NK-92 (cell line): ENCODE results near the gene MRAP.

ENCODE experiments used
- DNase-seq: peaks from one replicate; lab custom pipeline; 2025; ENCODE audit not compliant: unreplicated experiment; lab: John Stamatoyannopoulos, UW

The MRAP gene

DNA sequence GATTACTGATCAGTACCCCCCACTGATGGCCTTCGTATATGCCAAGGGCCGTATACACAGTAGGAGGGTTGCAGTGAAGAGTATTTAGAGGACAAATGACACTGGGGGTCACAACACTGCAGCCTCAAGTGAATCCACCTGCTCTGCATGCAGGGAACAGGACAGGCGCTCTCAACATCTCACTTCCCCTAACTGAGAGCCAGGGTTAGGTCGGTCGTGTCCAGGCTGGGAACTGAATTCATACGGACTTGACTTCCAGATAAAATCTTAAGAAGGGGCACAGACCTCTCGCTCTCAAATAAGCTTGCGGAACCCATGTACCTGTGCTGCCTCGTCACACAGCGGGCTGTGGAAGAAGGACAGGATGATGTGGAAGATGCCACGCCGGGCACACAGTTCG, 22.8 kb downstream of the MRAP start:
- DNase-seq: no peak

DNA sequence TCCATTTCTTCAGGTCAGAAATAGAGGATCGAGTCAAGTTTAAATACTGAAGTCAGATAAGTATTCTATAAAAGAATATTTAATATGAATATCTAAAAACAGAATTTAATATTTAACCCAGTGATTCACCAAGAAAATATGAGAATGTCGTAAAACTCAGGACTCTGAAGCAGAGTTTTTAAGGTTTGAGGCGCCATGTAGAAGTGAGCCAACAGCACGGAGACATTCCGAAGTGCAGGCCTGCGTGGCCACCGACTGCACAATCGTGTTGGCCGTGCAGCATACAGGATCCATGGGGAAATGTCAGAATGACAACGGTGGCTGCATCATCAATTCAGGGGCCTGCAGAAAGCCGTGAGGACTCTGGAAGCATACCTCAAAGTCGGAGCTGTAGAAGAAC, 23.4 kb downstream of the MRAP start:
- DNase-seq: no peak

DNA sequence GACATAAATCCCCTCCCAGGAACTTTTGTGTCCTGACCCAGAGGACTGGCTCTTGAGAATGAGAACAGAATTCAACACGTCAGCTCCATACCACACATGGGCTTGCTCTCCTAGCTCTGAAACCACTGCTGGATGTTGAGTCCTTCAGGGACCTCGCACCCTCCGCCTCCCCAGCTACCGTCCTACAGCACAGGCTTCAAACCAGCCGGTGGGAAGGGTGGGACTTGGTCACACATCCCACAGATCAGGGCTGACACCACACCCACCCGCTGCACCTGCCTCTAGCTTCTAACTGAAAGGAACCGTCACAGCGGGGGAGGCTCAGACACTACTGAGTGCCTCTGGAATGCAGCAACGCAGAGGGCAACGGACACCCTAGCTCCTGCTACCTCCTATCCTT, 24.0 kb downstream of the MRAP start:
- no peak for DNase-seq

DNA sequence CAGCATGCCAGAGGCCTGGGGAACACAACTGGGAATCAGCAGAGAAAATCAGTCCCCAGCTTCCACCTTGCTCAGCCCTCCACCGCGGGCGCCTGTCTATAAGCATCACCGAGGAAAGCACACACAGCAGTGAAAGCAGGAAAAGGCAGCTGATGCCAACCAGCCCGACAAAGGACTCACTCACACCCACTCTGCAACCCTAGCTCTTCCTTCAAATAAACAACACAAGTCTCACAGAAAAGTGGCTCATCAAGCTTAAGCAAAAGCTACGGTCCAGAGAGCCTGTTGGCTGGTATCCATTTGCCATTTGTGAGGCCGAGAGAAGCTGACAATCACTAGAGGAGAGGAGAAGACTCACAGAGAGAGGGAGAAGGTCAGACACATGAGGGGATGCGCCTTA, 27.1 kb downstream of the MRAP start:
- DNase-seq: no peak

DNA sequence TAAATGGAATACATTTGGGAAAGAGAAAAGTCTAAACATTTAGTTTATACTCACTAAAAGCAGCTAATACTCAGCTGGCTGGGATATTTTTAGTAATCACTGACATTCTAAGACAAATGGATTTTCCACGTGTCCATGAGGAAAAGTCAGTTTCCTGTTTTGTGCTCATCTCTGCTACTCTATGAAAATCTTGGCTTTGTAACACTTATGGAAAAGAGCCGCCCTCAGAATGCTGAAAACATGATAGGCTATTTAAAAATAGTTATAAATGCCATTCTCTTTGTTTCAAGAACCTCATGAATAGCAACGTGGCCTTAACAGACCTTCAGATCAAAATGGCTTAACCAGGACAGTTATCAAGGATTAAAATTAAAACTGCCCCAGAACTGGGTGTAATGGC, 29.9 kb downstream of the MRAP start:
- DNase-seq: no peak

DNA sequence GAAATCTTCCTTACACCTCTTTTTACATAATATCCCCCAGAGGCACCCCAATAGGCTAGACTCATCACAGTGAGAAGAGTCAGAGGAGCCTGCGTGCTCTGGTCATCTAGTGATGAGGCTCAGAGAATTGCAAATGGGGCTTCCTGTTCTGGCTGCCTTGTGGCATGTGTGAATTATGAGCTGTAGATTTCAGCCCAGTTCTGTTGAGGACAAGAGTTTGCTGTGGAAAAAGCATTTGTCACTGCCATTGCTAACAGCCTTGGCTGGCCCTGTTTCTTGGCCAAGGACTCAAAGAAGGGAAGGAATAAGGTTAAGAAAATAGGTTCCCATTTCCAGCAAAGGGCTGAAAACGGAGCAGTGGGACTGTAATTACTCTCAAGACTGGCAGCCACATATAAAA, 30.7 kb downstream of the MRAP start:
- DNase-seq: no peak

DNA sequence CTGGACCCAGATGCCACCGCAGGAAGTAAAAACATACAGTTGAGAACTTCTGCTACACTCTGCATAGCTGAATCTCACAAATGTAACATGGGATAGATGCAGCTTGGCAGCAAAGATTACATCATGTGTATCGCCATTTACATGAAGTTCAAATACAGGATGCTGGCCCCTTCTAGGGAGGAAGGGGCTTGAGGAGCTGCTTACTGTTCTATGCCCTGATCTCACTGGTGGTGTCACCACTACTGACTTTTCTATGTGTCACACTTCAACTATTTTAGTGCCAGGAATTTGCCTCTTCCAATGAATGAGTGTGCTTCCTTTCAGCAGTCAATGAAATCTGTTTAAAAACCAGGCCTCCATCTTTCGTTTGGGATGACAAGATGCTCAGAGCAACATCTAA, 31.1 kb downstream of the MRAP start:
- DNase-seq: no peak

DNA sequence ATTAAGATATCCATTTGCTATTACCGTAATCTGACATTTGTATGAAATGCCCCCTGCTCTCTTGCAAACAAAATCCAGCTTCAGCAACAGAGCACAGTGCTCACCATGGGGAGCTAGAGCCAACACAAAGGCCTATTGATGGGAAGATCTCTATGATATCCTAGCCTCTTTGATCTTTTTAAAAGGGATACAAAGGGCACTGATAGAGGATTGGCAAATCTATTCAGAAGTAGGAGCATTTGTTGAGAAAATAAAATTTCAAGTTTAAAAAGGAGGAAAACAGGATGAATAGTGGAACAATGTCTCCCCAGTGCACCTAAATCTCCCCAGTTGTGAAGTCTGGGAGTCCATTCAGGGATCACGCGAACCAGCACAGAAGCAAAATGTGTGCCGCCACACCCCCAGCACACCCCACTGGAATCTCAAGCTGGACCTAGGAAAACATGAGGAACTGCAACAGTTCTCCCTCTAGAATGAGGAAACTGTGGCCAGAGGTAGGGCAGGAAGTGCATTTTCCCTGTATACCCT, 32.2 kb downstream of the MRAP start:
- DNase-seq: no peak

DNA sequence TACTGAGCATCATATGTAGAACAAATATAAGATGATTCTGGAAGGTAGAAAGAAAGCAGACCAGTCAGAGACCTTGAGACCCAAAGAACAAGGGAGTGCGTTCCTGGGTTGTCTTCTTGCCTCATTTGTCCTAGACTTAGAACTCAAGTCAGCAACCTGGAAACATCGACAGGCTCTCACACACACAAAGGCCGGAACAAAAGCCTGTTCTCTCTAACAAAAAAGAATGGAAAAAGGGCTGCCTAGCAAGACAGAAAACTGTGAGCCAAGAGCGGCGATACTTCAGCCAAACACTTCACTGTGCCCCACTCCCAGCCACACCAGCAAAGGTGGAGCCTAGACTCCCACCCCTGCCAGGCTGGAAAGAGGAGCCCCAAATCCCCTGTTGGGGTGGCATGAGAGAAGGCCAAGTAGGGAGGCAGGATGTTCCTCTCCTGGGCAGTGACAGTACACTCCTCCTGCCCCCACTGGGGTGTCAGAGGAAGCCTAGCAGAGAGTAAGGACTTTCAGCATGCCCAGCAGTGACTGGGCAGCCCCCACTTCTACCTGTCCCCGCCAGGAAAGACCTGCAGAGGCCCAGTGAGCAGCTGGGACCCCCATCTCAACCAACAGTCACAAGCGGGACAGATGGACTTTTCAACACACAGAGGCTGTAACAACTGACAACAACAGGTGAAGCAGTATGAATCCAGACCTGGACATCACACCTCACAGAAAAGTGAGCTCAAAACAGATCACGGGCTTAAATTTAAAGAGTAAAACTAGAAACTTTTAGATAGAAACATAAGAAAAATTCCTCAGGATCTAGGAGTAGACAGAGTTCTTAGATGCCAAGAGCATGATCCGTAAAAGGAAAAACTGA, 33.0 kb downstream of the MRAP start:
- no peak for DNase-seq

DNA sequence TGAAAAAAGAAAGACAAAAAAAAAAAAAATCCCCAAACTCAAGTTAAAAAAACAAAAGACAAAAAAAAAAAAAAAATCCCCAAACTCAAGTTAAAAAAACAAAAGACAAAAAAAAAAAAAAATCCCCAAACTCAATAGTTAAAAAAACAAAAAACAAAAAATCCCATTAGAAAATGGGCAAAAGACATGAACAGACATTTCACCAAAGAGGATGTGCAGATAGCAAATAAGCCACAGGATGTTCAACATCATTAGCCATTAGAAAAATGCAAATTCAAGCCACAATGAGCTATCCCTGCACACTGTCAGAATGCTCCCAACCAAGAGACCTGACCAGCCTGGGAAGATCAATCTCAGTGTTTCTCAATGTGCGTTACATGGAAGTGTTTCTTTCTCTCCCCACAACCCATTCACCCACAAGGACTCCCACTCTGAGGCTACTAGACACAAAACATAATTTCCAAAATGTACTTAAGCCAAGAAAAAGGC, 33.9 kb downstream of the MRAP start:
- DNase-seq: no peak

DNA sequence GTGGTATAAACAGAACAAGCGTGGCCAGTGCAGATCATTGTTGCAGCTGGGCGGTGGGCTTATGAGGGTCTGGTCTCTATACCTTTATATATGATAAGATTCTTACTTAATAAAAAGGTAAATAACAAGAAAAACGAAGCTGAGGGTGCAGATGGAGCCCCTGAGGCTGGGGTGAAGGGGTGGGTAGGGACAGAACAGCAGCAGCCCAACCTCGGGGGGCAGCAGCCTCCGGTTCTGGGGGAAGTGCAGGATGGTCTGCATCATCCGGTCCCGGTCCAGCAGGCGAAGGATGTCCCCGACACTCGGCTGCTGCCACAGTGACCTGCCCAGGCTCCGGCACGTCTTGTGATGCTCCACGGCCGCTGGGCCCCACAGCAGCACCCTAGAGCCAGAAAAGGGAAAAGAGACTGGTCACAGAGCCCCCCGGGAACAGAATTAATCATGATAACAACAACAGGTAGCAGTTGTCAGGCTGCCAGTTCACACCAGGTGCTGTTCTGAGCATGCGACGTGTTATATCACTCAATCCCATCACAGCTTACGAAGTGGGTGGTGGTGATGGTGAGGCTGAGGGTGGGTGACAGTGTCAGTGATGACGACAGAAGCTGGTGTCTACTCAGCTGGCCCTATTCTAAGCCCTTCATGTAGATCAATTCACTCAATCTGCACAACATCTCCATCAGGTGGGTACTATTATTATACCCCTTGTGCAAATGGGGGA, 35.5 kb downstream of the MRAP start:
- DNase-seq: no peak

DNA sequence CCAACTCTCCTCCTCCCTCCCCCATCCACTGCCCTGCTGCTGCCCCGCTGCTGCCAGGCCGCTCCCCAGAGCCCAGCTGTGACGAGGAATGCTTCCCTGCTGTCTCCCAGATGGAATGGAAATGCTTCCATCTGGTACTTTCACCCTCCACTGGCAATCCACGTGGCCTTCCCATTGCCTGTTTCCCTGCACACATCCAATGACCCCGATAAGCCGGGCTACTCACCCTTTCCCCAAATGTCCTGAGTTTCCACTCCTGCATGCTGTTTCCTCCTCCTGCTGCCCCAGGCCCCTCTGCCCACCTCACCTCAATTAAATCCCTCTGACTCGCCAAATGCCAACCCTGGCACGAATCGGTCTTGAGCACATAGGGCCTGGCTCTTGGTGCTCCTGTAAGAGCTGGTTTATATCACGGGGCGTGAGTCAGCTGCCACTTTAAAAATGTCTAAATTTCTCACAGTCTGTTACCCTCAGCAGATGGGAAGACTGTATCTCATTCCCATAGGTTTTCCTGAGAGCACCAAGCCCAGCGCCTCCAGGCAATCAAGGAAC, 36.4 kb downstream of the MRAP start:
- DNase-seq: no peak

DNA sequence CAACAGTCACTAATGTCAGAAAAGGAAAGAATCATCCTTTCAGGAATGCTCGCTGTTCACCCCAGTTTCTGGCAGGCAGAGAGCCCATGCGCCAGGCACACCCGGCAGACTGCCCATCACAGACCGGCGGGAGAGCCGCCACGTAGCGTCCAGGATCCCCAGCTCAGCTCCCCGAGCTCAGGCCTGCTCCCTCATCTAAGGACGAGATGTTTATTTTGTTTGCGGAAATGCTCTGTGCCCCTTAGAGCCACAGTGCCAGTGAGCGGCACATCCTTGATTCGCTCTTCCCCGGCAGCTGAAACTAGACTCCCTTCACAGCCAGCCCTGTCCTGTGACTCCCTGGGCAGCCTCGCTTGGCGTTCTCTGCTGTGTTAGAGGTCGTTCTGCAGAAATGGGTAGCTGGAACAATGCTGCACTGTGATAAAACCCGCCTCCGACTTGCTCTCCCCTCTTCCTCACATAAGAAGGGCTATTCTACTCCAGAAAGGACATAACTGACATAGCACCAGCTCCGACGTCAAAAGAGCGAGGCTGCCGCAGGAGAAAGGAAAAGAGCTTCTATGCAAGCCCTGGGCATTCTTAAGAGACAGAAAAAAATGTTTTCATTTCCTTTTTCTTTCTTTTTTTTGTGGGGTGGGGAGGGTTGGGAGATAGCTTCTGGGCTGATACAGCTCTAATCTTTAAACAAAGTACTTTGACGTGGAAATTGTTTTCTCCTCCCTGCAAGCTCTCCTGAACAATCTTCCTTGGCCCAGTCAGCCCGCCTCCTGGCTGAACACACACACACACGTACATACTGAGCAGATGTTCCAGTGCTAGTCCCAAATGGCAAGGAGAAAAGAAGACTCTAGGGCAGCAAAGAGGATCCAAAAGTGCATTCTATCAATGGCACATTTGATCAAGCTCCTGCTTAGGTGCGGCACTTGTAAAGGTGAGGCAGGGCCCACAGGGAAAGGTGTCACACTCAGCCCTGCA, 37.2 kb downstream of the MRAP start:
- no peak for DNase-seq

DNA sequence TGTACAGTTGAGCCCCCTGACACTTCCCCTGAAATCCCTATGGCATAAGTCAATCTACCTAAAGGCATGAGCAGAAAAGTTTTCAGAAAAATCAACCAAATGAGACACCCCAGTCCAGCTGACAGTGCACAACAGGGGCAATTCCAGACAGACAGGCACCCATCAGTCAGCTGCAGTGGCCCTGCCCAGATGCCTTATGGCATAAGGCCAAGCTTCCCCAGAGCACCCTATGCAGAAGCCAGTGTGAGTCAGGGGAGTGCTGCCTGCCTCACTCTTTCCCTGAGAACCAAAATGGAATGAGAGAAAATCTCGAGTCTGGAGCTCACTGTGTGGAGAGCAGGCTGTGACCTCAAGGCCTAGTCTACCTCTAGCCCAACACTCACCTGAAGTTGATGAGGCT, 38.1 kb downstream of the MRAP start:
- DNase-seq: no peak

DNA sequence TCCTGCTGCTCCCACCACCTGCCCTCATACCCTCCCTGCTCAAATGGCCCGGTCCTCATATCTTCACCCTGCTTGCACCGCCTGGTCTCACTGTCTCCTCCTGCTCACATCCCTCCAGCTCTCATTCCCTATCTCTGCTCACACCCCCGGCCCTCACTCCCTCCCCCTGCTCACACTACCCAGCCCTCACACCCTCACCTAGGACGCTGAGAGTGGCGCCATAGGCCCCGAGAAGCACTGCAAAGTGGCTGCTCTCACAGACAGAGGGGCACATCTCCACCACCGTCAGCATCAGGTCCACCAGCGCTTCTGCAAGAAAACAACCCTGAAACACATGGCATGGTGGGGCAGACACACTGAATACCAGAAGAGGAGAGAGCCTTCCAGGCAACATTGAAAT, 38.6 kb downstream of the MRAP start:
- no peak for DNase-seq

DNA sequence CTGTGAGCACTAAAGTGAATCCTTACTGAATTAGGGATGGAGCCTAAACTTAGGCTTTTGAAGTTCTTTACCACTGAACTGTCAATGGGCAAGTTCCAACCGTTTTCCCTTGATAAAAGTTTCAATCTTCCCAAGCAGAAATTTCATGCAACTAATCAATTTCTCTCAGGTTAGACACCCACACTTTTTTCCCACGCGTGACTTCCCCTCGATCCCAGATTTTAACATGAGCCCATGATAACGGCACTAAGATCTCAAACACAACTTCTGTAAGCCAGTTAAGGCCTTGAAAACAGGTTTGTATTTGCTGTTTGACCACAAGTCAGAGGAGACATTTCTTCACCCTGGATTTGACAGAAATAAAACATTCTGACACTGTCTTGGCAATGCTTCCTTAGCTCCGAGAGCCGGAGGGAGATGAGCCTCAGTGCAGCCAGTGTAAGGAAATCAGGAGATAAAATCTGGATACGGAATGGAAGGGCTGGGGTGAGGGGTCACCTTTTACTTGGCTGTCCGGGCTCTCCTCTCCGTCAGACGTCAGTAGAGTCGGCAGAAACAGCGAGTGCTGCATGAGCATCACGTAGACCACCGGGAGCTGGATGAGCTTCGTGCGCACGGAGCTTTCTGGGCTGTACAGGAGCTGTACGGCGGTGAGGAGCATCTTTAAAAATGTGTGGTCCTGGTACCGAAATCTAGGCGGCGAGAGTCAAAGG, 39.7 kb downstream of the MRAP start:
- no peak for DNase-seq

DNA sequence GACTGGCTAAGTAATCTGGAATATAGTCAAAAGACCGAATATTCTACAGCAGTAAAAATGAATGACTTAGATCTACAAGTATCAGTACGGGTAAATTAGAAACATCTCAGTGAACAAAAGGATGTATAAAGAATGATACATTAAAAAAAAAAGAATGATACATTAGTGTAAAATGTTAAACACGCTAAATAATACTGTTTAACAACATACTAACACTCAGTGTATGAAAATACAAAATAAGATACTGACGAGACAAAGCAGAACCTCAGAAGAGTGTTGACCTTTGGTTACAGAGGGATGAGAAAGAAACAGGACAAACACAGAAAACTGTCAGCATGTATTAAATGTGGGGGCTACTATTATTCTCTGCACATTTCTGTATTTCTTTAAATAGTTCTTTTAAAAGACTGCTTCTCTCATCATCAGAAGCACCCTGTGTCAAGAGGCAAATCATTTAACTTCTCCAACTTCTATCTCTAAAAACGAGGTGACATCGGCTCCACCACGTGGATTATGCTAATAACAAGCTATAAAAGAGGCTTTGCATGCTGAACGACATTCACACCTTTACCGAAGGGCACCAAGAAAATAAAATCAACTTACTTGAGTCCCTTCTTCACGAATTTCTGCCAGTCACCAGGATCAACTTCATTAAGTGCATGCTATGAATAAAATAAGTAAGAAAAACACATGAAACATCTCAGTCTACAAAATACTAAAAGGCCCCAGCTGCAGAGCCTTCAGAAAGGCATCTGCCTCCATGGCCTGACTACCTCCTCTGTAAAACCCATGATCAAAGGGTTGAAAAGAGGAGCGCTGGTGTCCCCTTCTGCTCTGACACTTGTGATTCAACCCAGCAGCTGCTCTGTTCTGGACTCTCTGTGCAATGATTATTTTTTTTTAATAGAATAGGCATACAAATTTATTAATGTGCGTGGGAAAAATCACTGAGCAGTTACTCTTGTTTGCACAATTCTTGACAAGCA, 42.5 kb downstream of the MRAP start:
- no peak for DNase-seq

DNA sequence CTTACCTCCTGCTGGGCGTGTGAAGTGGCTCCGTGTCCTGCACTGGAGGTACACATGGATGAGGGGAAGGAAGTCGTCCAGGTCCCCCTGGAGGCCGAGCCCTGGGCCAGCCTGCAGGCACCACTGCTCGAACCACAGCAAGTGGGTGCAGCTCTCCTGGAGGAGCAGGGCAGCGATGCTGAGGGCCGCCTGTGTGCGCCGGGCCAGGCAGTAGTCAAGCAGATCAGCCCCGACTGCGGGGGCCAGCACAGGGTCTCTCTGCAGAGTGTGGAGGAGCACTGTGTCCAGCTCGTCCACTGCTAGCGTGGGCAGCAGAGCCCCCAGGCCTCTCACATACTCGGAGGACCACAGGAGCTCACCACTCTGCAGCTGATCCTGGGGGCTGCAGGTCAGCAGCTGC, 48.3 kb downstream of the MRAP start:
- no peak for DNase-seq

DNA sequence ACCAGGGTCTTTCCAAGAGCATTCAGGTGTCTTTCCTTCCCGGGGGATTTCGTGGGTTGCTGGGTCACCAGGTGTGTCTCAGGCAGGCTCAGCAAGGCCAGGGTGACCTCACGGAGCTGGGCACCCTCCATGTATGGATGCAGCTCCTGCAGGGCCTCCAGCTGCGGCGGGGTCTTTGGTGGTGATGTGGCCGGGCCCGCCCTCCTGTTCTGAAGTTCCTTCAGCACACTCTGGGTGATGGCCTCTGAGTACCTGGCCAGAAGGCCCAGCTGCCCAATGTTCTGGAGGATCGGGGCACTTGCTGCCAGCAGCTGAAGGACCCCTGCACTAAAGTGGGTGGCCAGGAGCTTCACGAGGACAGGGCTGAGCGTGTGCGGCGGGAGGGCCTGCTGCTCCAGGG, 48.7 kb downstream of the MRAP start:
- DNase-seq: no peak
